CD4-positive, alpha-beta T cell treated with Interleukin-4 for 1 hour (primary cell): ENCODE data around the gene ABCF2.

Experiments
- DNase-seq, 2 donors: peaks; one replicate each; pipeline ENCODE4 v3.0.0-alpha.2; 2020 to 2022

ABCF2 gene

GRCh38 chr7:151240942-151241754, 14.1 kb upstream of the ABCF2 start:
- no peak for DNase-seq

- DNase-seq = no peak
Measured at GRCh38 chr7:151240536-151240935, 13.5 kb upstream of the ABCF2 start.

GRCh38 chr7:151239837-151240459, 12.9 kb upstream of the ABCF2 start:
- no peak for DNase-seq

GRCh38 chr7:151238924-151239836, 12.2 kb upstream of the ABCF2 start:
- no peak for DNase-seq

DNA sequence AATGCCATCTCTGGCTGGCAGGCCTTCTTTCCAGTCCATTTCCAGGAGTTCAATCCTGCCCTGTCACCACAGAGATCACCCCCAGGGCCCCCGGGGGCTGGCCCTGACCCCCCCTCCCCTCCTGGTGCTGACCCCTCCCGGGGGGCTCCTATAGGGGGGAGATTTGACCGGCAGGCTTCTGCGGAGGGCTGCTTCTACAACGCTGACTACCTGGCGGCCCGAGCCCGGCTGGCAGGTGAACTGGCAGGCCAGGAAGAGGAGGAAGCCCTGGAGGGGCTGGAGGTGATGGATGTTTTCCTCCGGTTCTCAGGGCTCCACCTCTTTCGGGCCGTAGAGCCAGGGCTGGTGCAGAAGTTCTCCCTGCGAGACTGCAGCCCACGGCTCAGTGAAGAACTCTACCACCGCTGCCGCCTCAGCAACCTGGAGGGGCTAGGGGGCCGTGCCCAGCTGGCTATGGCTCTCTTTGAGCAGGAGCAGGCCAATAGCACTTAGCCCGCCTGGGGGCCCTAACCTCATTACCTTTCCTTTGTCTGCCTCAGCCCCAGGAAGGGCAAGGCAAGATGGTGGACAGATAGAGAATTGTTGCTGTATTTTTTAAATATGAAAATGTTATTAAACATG, 11.3 kb upstream of the ABCF2 start:
- DNase-seq = no peak

GRCh38 chr7:151237244-151238189, 10.5 kb upstream of the ABCF2 start:
- DNase-seq = no peak

DNA sequence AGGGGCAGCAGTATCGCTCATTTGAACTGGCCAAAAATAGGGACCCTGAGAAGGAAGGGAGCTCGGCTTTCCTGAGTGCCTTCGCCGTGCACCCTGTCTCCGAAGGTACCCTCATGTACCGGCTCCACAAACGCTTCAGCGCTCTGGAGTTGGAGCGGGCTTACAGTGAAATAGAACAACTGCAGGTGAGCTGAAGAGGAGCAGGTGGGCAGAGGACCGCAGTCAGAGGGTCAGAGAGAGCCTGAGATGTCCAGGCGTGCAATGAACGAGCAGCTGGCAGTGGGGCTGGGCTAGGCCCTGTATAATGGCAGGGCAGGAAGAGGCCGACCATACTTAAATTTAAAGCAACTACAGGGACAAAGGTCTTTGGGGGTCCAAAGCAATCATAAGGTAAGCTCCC, 9.4 kb upstream of the ABCF2 start:
- DNase-seq = no peak

- DNase-seq = no peak
Measured at GRCh38 chr7:151235091-151235787, 8.2 kb upstream of the ABCF2 start.

DNA sequence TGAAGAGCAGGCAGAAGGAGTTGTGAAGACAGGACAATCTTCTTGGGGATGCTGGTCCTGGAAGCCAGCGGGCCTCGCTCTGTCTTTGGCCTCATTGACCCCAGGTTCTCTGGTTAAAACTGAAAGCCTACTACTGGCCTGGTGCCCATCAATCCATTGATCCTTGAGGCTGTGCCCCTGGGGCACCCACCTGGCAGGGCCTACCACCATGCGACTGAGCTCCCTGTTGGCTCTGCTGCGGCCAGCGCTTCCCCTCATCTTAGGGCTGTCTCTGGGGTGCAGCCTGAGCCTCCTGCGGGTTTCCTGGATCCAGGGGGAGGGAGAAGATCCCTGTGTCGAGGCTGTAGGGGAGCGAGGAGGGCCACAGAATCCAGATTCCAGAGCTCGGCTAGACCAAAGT, 6.8 kb upstream of the ABCF2 start:
- DNase-seq = no peak

DNA sequence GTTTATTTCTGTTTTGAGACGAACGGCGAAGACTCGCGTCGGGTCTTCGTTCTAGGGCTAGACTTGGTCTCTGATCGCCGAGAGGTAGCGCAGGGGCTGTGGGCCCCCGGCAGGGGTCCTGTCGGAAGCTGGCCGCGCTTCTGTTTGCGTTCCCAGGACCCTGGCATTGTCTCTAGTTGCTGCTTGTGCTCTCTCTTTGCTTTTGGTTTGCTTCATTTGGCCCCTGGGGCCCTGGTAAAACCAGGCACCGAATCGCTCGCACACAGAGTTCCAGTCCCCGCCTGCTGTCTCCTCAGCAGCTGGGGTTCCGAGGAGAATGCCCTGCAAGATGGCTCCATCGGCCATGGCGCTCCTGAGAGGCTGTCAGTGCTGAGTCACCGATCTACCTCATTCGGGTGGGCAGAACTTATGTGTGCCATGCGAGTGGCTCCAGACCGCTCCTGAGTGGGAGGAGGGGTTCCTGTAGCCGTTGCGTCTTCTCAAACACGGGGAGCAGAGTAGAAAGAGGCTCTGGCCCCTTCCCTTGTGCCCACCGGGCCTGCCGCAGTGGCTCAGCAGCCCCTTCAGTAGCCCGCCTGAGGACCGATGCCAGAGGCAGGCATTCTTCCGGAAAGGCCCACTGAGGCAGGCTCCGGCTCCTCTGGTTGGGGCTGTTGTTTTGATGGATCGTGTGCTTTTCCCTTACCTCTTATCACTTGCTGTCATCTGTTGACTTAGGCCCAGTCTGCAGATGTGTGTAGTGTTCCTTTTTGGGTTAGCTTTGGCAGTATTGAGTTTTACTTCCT, 6.1 kb upstream of the ABCF2 start:
- peak; percentile 65 to 66 for DNase-seq

DNA sequence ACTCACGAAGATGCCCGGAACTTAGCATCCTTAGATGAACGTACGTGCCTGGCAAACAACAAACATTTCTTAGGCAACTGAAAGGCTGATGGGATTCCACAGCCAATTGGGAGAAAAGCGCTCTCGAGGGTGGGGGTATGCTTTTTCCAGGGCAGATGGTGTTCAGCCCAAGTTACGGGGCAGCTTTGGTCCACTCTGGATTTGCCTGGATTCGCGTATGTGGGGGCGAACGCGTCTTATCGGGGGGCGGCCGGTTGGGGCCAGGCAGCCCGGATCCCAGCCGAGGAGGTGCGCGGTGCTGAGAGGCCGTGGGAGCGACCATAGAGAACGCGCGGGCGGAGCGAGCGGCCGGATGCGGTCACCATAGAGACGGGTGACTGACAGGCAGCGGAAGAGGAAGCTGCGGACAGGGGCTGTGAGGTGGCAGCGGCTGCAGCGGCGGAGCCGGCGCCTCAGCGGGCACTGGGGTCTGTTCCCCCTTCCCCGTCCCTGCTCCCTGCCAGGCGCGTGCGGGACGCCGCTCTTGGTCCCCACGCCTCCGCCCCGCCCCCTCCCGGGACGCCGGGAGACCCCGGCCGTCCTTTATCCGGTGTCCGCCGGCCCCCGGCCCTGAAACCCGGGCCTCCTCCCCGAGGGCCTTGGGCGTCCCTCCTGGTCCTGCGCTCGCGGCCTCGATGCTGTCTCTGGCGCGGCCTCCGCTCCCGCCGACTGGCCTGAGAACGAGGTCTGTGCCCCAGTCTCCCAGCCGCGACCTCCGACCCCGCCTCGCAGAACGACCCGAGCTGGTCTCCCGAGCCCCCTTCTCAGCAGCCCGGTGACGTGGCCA, 5.3 kb upstream of the ABCF2 start, which contains the start of gene CHPF2:
Gene CHPF2 (plus strand): TSS at position 393 of the 826 bp plus-strand sequence. CDS start 1,529 bp downstream, outside the sequence.
- DNase-seq = peak; percentile 88 to 89

DNA sequence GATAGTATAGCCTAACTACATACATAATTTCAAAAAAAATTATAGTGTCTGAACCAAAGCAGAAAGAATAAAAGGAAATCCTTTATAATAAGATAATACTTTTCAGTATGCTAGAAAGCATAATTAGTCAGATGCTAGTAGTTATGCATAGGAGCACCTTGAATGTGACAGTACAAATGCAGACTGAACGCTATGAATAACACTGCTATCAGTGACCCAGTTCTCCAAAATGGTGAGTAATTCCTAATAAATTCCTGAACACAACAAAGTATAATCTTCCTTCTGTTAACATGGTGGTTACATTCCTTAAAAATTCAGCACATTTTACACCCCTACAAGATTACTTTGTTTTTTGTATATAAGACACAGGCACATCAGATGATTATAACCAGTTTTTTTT, 4.1 kb upstream of the ABCF2 start:
- DNase-seq = no peak

DNA sequence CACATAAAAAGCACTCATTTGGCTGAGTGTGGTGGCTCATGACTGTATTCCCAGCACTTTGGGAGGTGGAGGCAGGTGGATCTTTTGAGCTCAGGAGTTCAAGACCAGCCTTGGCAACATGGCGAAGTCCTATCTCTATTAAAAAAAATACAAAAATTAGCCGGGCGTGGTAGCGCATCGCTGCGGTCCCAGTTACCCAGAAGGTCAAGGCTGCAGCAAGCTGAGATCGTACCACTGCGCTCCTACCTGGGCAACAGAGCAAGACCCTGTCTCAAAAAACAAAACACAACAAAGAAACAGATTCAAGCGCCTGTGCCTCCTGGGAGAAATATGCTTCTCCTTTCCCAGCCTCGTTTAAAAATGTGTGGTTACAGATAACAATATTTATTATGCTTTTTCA, 2.2 kb upstream of the ABCF2 start:
- DNase-seq = no peak

GRCh38 chr7:151228024-151228866, 1.2 kb upstream of the ABCF2 start:
- DNase-seq = no peak

GRCh38 chr7:151226560-151226874, 488 bp downstream of the ABCF2 start:
- DNase-seq = no peak

DNA sequence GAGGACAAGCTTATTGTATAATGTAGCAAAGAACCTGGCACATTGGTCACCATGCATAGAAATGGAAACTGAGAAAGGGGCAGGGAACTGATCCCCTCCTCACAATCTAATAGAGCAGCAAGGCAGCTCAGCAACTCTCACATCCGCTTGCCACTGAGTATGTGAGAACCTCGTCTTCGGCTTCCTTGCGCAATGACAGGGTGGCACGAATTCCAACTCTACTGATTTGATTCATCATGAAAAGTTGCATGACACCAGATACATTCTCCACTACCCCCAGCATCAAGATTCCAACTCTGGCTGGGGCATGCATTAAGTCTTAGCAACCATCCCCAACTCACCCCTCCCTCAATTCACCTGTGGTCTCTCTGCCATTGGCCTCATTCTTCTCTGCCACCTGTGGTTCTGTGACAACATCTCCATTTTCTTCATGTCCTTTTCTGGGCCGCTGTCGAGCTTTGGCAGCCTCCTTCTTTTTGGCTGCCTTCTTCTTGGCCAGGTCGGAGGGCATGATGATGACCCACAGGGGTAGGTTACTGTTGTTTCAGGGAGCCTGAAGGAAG, 976 bp downstream of the ABCF2 start:
- DNase-seq = no peak

DNA sequence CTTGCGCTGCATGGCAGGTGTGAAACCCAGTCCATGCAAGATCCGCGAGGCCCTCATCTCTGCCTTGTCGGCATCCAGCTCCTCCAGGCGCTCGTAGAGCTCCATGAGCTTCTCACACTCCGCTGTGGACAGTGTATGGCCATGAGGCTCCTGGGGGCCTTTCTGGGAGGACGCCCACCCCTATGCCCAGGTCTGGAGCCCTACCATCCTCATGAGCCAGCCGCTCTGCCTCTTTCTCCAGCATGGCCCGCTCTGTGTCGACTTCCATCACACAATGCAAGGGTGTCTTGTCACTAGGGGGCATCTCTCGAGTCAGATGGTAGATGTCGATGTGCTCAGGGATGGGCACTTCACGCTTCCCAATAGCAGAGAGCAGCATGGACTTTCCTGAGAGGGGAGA, 3.3 kb downstream of the ABCF2 start:
- DNase-seq = no peak

DNA sequence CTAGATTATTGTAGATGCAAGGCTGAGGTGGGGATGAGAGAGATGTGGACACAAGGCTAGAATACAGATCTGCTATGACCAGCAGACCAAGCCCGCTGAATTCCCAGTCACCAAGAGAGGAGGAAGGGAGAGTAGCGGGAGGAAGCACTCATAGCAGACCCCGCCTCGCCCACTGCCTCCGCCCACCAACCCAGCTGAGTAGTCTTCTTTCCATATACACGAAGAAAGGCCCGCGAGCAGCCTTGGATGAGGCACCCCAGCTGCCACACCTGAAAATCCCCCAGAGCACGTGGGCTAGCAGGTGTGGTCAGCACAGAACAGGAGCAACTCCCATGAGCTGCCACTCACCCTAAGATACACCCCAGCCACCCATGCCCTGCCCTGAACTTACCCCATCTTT, 8.8 kb downstream of the ABCF2 start:
- no peak for DNase-seq
